ENCODE data around the gene TM9SF2. TPM values are rescaled to one million over a fixed set of nuclear protein-coding genes. Genes with fewer than 3 reads are reported as not detected.
"Not testable (repeated sequence)": the region's sequence is repeated elsewhere in the genome, so short reads cannot be mapped to it uniquely, and the experiment has no call there.

TM9SF2 gene
- total RNA-seq, 4 donors from 2014 or later, result 185 to 207 (median 200) TPM

- Histone ChIP-seq H3K36me3 (no peaks in the 10 kb centered on the region), H3K4me1 (no peaks in the 10 kb centered on the region), H3K27ac (no peak overlapping the region), H3K27me3 (no peaks in the 10 kb centered on the region), H3K4me3 (replicated peaks in 1 of 3) (no peak overlapping the region), H3K9me3 (no peaks in the 10 kb centered on the region)
- WGBS, 2 donors, result 80 to 81% methylated on average over 4 of the region's 4 CpGs
- no peak for DNase-seq
- intact Hi-C loops (cut with DNase I), result no loop called here
- TF ChIP-seq CTCF (IDR thresholded peaks at IDR 0.05) (no peak), POLR2A (IDR thresholded peaks at IDR 0.05) (no peak)
Observed at GRCh38 chr13:99481366-99481765, 19.9 kb upstream of the TM9SF2 start.

- H3K27ac ChIP-seq, result no peak overlapping the region
- H3K4me1 ChIP-seq, result no peaks in the 10 kb centered on the region
- intact Hi-C loops (cut with DNase I), result no loop called here
- no peaks in the 10 kb centered on the region for H3K36me3 ChIP-seq
- DNase-seq, result no peak
- WGBS, 2 donors, result 73 to 79% methylated on average over 4 of the region's 4 CpGs
- no peaks in the 10 kb centered on the region for H3K9me3 ChIP-seq
- no peak overlapping the region for H3K4me3 ChIP-seq (replicated peaks in 1 of 3)
- no peak for TF ChIP-seq POLR2A (IDR thresholded peaks at IDR 0.05)
- no peak for TF ChIP-seq CTCF (IDR thresholded peaks at IDR 0.05)
- H3K27me3 ChIP-seq, result no peaks in the 10 kb centered on the region
Observed at GRCh38 chr13:99484473-99484872, 16.8 kb upstream of the TM9SF2 start.

GRCh38 chr13:99486996-99487395, 14.3 kb upstream of the TM9SF2 start:
- WGBS, 2 donors, result 93 to 96% methylated on average over 3 of the region's 3 CpGs
- no peak for DNase-seq
- intact Hi-C loops (cut with DNase I), result no loop called here
- no peak overlapping the region for H3K27ac ChIP-seq
- no peaks in the 10 kb centered on the region for H3K27me3 ChIP-seq
- no peak overlapping the region for H3K4me3 ChIP-seq (replicated peaks in 1 of 3)
- H3K36me3 ChIP-seq, result no peaks in the 10 kb centered on the region
- TF ChIP-seq POLR2A (IDR thresholded peaks at IDR 0.05) (no peak), CTCF (IDR thresholded peaks at IDR 0.05) (no peak)
- no peaks in the 10 kb centered on the region for H3K4me1 ChIP-seq
- H3K9me3 ChIP-seq, result no peaks in the 10 kb centered on the region

GRCh38 chr13:99489028-99489427, 12.2 kb upstream of the TM9SF2 start:
- DNase-seq, result no peak
- H3K4me1 ChIP-seq, result no peaks in the 10 kb centered on the region
- no peak overlapping the region for H3K27ac ChIP-seq
- WGBS, 2 donors, result 91 to 93% methylated on average over 3 of the region's 3 CpGs
- TF ChIP-seq CTCF (IDR thresholded peaks at IDR 0.05), result no peak
- no peak for TF ChIP-seq POLR2A (IDR thresholded peaks at IDR 0.05)
- no peaks in the 10 kb centered on the region for H3K36me3 ChIP-seq
- intact Hi-C loops (cut with DNase I), result no loop called here
- H3K27me3 ChIP-seq, result no peaks in the 10 kb centered on the region
- H3K4me3 ChIP-seq (replicated peaks in 1 of 3), result no peak overlapping the region
- no peaks in the 10 kb centered on the region for H3K9me3 ChIP-seq

GRCh38 chr13:99491750-99492149, 9.5 kb upstream of the TM9SF2 start:
- H3K27ac ChIP-seq; DNase-seq; intact Hi-C loops (cut with DNase I); H3K4me1 ChIP-seq; H3K36me3 ChIP-seq; H3K27me3 ChIP-seq; H3K9me3 ChIP-seq; H3K4me3 ChIP-seq (replicated peaks in 1 of 3): not testable (repeated sequence)
- 93% methylated on average over 3 of the region's 3 CpGs for WGBS, 2 donors

Data from thyroid gland (tissue), 4 donors.